Spleen (tissue), 11 donors: ENCODE measurements around the gene MCM8. TPM values are rescaled to one million over a fixed set of nuclear protein-coding genes. Genes with fewer than 3 reads are reported as not detected.

ENCODE experiments used
- DNase-seq: peaks from one replicate; pipeline ENCODE4 v3.0.0-alpha.2; 2020
- H3K27ac ChIP-seq, 8 donors: fragments of 200-600 bp; sonication (generic) in 7 of 8; 1 replicate in 4 of 8; 2 replicates in 4 of 8; pipeline versions ENCODE4 v1.5.0 to v1.8.0; 2016 to 2021; ENCODE audit warnings: inconsistent platforms in 4 of 8, mild to moderate bottlenecking in 4 of 8, moderate library complexity in 1 of 8
- H3K27me3 ChIP-seq, 7 donors: fragments of 200-600 bp; sonication (generic) in 6 of 7; replicated peaks in 1 of 7; 1 replicate in 4 of 7; 2 replicates in 3 of 7; pipeline versions ENCODE4 v1.5.0 to v1.8.0; 2016 to 2021; ENCODE audit warnings: inconsistent platforms in 3 of 7, mild to moderate bottlenecking in 1 of 7
- H3K36me3 ChIP-seq, 6 donors: fragments of 200-600 bp; sonication (generic) in 5 of 6; 1 replicate in 4 of 6; 2 replicates in 2 of 6; pipeline versions ENCODE4 v1.5.0 to v1.8.0; 2016 to 2021; ENCODE audit warnings: inconsistent platforms in 2 of 6
- H3K4me1 ChIP-seq, 6 donors: fragments of 200-600 bp; sonication (generic) in 5 of 6; 1 replicate in 3 of 6; 2 replicates in 3 of 6; pipeline versions ENCODE4 v1.5.0 to v1.8.0; 2016 to 2021; ENCODE audit warnings: inconsistent platforms in 3 of 6
- H3K4me3 ChIP-seq, 8 donors: fragments of 200-600 bp; sonication (generic) in 7 of 8; 1 replicate in 4 of 8; 2 replicates in 4 of 8; pipeline versions ENCODE4 v1.5.0 to v1.8.0; 2016 to 2021; ENCODE audit warnings: inconsistent platforms in 4 of 8, mild to moderate bottlenecking in 4 of 8, moderate library complexity in 2 of 8
- H3K9me3 ChIP-seq, 8 donors: fragments of 200-600 bp; sonication (generic) in 7 of 8; 1 replicate in 4 of 8; 2 replicates in 4 of 8; pipeline versions ENCODE4 v1.5.0 to v1.8.0; 2016 to 2021; ENCODE audit warnings: inconsistent platforms in 4 of 8
- CTCF ChIP-seq, 11 experiments: fragments of 200-600 bp in 7 of 11; fragments of 450-650 bp in 4 of 11; sonication (generic) in 4 of 11; IDR thresholded peaks in 8 of 11; conservative IDR thresholded peaks in 3 of 11; 1 replicate in 7 of 11; 2 replicates in 4 of 11; pipeline versions ENCODE4 v1.4.0 to v1.8.0; 2016 to 2021; ENCODE audit warnings: antibody characterized with exemption in 11 of 11, inconsistent platforms in 4 of 11, mild to moderate bottlenecking in 1 of 11
- POLR2A ChIP-seq, 3 donors: fragments of 450-650 bp; IDR thresholded peaks; one replicate each; pipeline ENCODE4 v1.5.1; 2017; ENCODE audit warnings: antibody characterized with exemption in 3 of 3, mild to moderate bottlenecking in 1 of 3
- POLR2AphosphoS5 ChIP-seq, 3 donors: sonication (generic); formaldehyde crosslinking; IDR thresholded peaks; one replicate each; pipeline ENCODE4 v1.5.1; 2017; ENCODE audit warnings: antibody characterized with exemption in 3 of 3
- WGBS, 5 donors: extraction: QIAGEN DNeasy Blood & Tissue Kit in 3 of 5; methylation state at CpG; one replicate each; pipeline versions ENCODE4 v1.1.5 to v1.1.7; 2013 to 2018; 5-methylcytosine and 5-hydroxymethylcytosine counted together
- intact Hi-C: fragments of 100-400 bp; cut with DNase I; formaldehyde crosslinking; loops from one replicate; pipeline ENCODE4 v1.15.0; 2023; ENCODE audit warnings: low total_unique reads
- polyA plus RNA-seq, 3 donors: library from polyadenylated mRNA; stranded (reverse); fragments of 200-250 nt; gene quantifications; one replicate each; pipeline ENCODE4 v1.2.1, GENCODE V29; 2013
- total RNA-seq, 7 donors: library from RNA; depleted of rRNA in 3 of 7; stranded (reverse); fragments of >200 nt in 3 of 7; fragmentation: NEBNext Ultra II Directional in 4 of 7; extraction: Animal tissue kit (Norgen Biotek cat#: 25700) in 4 of 7; gene quantifications; one replicate each; pipeline versions ENCODE4 v1.1.0 to v1.2.1, GENCODE V29; 2016 to 2021
- donor health status: healthy with polysubstance abuse.
- donor health status: DM: no; HTN: no; CAD: no; lungs with moderate emphysema.
- donor health status: DM: no; HTN: no; CAD: no.
- donor health status: Bipolar disorder and iron deficiency.
- donor health status: healthy.
- donor health status: DM: no; HTN: no; CAD: no.
- donor health status: DM: yes; HTN: yes; CAD: no.

MCM8 gene
- total and polyA plus RNA-seq, 10 donors: 1.7 to 7.9 (median 5.9) TPM

- 19 to 54% (median 39%) methylated on average over 1 of the region's 1 CpG for WGBS, 5 donors
- TF ChIP-seq POLR2AphosphoS5 (IDR thresholded peaks at IDR 0.05) (peak in 1 of 3 donors; percentile 51), CTCF (IDR thresholded peaks at IDR 0.05 in 8 of 11, conservative IDR thresholded peaks at IDR 0.05 in 3 of 11) (peak in 2 of 11 experiments; percentile 12 to 35), POLR2A (IDR thresholded peaks at IDR 0.05) (no peak)
Observed at GRCh38 chr20:5996765-5997164, 46.3 kb downstream of the MCM8 start.

DNA sequence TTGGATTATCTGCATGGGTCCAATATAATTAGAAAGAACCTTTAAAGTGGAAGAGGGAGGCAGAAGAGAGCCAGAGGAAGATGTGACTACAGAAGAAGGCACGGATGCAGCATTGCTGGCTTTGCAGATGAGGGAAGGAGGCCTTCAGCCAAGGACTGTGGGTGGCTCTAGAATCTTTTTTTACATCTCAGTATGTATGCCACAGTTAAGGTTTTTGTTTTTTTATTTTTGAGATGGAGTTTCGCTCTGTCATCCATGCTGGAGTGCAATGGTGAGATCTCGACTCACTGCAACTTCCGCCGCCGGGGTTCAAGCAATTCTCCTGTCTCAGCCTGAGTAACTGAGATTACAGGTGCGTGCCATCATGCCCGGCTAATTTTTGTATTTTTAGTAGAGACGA lies 49.3 kb downstream of the MCM8 start:
- Histone ChIP-seq H3K27ac (no peak overlapping the region), H3K9me3 (no peaks in the 10 kb centered on the region), H3K27me3 (no peaks in the 10 kb centered on the region), H3K36me3 (peaks cover 0 to 13% (median 6%) of the 10 kb centered on the region in 6 donors), H3K4me1 (peaks cover under 1 to 32% (median 12%) of the 10 kb centered on the region in 6 donors), H3K4me3 (no peak overlapping the region)
- TF ChIP-seq POLR2AphosphoS5 (IDR thresholded peaks at IDR 0.05): no peak
- no peak for TF ChIP-seq POLR2A (IDR thresholded peaks at IDR 0.05)
- TF ChIP-seq CTCF (IDR thresholded peaks at IDR 0.05 in 8 of 11, conservative IDR thresholded peaks at IDR 0.05 in 3 of 11): no peak
- 95 to 98% (median 97%) methylated on average over 9 of the region's 9 CpGs for WGBS, 5 donors
- no peak for DNase-seq
- intact Hi-C loops: no loop called here

More at GRCh38 chr20:5996765-5997164, 46.3 kb downstream of the MCM8 start:
- Histone ChIP-seq H3K36me3 (peaks cover 0 to 35% (median 6%) of the 10 kb centered on the region in 6 donors), H3K27ac (peak overlapping the region in 2 of 8 donors; percentile 9 to 30), H3K4me3 (no peak overlapping the region), H3K27me3 (no peaks in the 10 kb centered on the region), H3K9me3 (no peaks in the 10 kb centered on the region), H3K4me1 (peaks cover 0 to 21% (median 9%) of the 10 kb centered on the region in 6 donors)
- no peak for DNase-seq
- intact Hi-C loops: no loop called here

GRCh38 chr20:6000871-6001270 lies 50.4 kb downstream of the MCM8 start:
- Histone ChIP-seq H3K27me3 (no peaks in the 10 kb centered on the region), H3K27ac (no peak overlapping the region), H3K4me3 (no peak overlapping the region), H3K4me1 (peaks cover 5 to 40% (median 20%) of the 10 kb centered on the region in 6 donors), H3K36me3 (peaks cover 0 to 2% (median under 1%) of the 10 kb centered on the region in 6 donors), H3K9me3 (no peaks in the 10 kb centered on the region)
- 59 to 76% (median 72%) methylated on average over 8 of the region's 8 CpGs for WGBS, 5 donors
- TF ChIP-seq POLR2AphosphoS5 (IDR thresholded peaks at IDR 0.05) (no peak), POLR2A (IDR thresholded peaks at IDR 0.05) (no peak), CTCF (IDR thresholded peaks at IDR 0.05 in 8 of 11, conservative IDR thresholded peaks at IDR 0.05 in 3 of 11) (no peak)
- intact Hi-C loops: no loop called here
- DNase-seq: no peak

GRCh38 chr20:6006603-6006949 lies 56.1 kb downstream of the MCM8 start:
- no peak for DNase-seq
- Histone ChIP-seq H3K27me3 (no peaks in the 10 kb centered on the region), H3K4me1 (peaks cover 9 to 66% (median 47%) of the 10 kb centered on the region in 6 donors), H3K36me3 (peaks cover 0 to 21% (median 11%) of the 10 kb centered on the region in 6 donors), H3K9me3 (no peaks in the 10 kb centered on the region), H3K27ac (peak overlapping the region; percentile 84 to 92 (median 89)), H3K4me3 (peak overlapping the region; percentile 75 to 97 (median 93))
- TF ChIP-seq POLR2AphosphoS5 (IDR thresholded peaks at IDR 0.05): no peak
- TF ChIP-seq POLR2A (IDR thresholded peaks at IDR 0.05): no peak
- TF ChIP-seq CTCF (IDR thresholded peaks at IDR 0.05 in 8 of 11, conservative IDR thresholded peaks at IDR 0.05 in 3 of 11): no peak
- WGBS, 5 donors: 0 to 2% (median 1%) methylated on average over 8 to 10 of the region's 10 CpGs
- intact Hi-C loops: no loop called here
